22Rv1 (cell line): ENCODE data around the gene ARL13B.

Experiments
- ZFX ChIP-seq: fragments of 450-650 bp; IDR thresholded peaks from 2 replicates; pipeline ENCODE4 v1.6.1; 2017; ENCODE audit warnings: antibody characterized with exemption, borderline replicate concordance
- TF ChIP-seq, protein P1 (sequence below): fragments of 450-650 bp; IDR thresholded peaks from 2 replicates; pipeline ENCODE4 v1.5.1; 2017; ENCODE audit warnings: mild to moderate bottlenecking

DNA sequence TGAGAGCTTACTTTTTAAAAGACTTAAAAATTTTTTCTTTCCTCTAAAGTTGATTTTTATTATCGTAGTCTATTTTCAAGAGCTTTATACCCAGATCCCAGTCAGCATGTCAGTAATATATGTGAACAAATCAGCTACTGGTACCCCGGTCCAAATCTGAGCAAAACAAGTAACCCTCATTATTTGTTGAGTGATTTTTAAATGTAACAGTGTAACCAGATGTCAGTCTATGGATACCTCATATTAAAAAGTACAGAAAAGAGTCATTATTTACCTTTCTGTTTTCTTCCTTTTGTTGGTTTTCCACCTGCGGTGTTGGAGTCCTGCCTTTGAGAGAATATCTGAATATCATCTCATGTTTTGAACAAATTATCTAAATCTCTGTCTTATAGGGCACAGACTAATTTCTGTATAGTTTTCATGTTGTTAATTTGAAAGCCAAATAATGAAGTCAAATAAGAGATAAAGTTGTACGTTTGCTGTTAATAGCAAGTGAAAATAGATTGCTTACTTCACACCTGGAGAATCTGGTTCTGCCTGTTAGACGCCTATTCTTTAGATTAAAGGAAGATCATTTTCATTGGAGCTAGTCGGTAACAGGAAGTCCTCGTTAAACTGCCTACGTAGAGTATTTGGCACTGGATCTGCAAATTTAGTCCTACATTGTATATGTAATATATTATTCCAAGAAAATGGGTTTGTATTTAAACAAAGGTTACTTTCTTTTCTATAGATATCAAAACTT, 48.3 kb downstream of the ARL13B start, which contains the start of gene STX19:
- TF ChIP-seq, protein P1, sequence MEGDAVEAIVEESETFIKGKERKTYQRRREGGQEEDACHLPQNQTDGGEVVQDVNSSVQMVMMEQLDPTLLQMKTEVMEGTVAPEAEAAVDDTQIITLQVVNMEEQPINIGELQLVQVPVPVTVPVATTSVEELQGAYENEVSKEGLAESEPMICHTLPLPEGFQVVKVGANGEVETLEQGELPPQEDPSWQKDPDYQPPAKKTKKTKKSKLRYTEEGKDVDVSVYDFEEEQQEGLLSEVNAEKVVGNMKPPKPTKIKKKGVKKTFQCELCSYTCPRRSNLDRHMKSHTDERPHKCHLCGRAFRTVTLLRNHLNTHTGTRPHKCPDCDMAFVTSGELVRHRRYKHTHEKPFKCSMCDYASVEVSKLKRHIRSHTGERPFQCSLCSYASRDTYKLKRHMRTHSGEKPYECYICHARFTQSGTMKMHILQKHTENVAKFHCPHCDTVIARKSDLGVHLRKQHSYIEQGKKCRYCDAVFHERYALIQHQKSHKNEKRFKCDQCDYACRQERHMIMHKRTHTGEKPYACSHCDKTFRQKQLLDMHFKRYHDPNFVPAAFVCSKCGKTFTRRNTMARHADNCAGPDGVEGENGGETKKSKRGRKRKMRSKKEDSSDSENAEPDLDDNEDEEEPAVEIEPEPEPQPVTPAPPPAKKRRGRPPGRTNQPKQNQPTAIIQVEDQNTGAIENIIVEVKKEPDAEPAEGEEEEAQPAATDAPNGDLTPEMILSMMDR = no peak
- no peak for TF ChIP-seq ZFX
